IMR-90 (cell line): ENCODE data around the gene RETREG1.

Source experiments
- BHLHE40 ChIP-seq: fragments of 150-350 bp; IDR thresholded peaks from 2 replicates; pipeline ENCODE4 v1.6.1; 2016; ENCODE audit warnings: mild to moderate bottlenecking, low read depth, low read length
- CTCF ChIP-seq: conservative IDR thresholded peaks from 2 replicates; pipeline ENCODE4 v1.5.1; 2012; ENCODE audit warnings: mild to moderate bottlenecking, low read depth, low read length, improper control_type of control experiment
- ELK1 ChIP-seq: fragments of 150-350 bp; IDR thresholded peaks from 2 replicates; pipeline ENCODE4 v1.6.1; 2016; ENCODE audit warnings: low read depth, mild to moderate bottlenecking, low read length, moderate library complexity, borderline replicate concordance
- FOS ChIP-seq: fragments of 150-350 bp; IDR thresholded peaks from 2 replicates; pipeline ENCODE4 v1.6.1; 2016; ENCODE audit warnings: low read depth, low read length
- POLR2A ChIP-seq: IDR thresholded peaks from 2 replicates; pipeline ENCODE4 v1.6.1; 2012; ENCODE audit warnings: mild to moderate bottlenecking, low read depth, low read length
- RCOR1 ChIP-seq: IDR thresholded peaks from 2 replicates; pipeline ENCODE4 v1.6.1; 2012; ENCODE audit warnings: mild to moderate bottlenecking, low read length, improper control_type of control experiment; ENCODE audit not compliant: insufficient replicate concordance

DNA sequence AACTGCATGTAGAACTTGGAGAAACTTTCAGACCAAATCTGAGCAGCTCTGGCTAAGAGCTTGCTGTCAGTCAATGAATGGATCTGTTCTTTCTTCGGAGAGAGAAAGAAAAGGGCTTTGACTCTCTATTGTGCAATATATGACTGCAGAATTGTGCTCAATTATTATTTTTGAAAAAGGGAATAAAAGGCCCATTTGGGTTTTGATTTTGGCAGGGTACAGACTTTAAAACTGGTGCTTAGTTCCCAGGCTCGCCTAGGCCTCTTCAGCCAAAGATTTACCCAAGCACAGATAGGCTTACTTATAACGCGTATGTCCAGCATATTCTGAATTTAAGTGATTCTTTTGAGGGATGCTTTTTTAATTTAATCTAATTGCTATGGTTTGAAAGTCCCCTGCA is 59.3 kb downstream of the RETREG1 start:
- no peak for TF ChIP-seq FOS
- no peak for TF ChIP-seq BHLHE40
- TF ChIP-seq ELK1: no peak
- no peak for TF ChIP-seq CTCF
- TF ChIP-seq POLR2A: no peak
- no peak for TF ChIP-seq RCOR1
